GM23248 (cell line): ENCODE data around the gene ZNF425.

Experiments used
- EZH2 ChIP-seq: fragments of 200-600 bp; sonication (generic); IDR thresholded peaks from 2 replicates; pipeline ENCODE4 v1.6.1; 2018; ENCODE audit warnings: antibody characterized with exemption, mild to moderate bottlenecking; ENCODE audit not compliant: insufficient read depth, poor library complexity, severe bottlenecking
- EZH2phosphoT487 ChIP-seq: fragments of 200-600 bp; sonication (generic); IDR thresholded peaks from 2 replicates; pipeline ENCODE4 v1.6.1; 2018; ENCODE audit warnings: antibody characterized with exemption, moderate library complexity, mild to moderate bottlenecking, low read depth; ENCODE audit not compliant: insufficient read depth

DNA sequence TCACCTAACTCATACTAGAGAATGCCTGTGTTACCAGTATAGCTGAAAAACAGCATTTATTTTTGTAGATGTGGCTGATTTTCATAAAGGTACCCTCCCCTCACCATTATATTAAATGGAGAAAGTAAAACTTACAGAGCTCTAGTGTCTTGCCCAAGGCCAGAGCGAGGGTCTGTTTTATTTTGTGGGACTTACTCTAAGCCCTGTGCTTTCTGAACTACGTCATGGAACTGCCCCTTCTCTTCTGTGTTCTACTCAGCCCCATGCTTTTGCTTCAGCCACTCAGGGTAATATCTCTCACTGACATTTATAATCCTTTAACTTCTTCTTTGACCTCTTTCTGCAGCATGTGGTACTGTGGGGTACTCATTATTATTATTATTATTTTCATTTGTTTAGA lies 25.3 kb downstream of the ZNF425 start:
- no peak for TF ChIP-seq EZH2
- no peak for TF ChIP-seq EZH2phosphoT487
